Measurements from ENCODE around the gene CFAP99. TPM values are rescaled to one million over a fixed set of nuclear protein-coding genes. Genes with fewer than 3 reads are reported as not detected.

Gene CFAP99
- total RNA-seq, 1 donor from 2014 or later: not detected

DNA sequence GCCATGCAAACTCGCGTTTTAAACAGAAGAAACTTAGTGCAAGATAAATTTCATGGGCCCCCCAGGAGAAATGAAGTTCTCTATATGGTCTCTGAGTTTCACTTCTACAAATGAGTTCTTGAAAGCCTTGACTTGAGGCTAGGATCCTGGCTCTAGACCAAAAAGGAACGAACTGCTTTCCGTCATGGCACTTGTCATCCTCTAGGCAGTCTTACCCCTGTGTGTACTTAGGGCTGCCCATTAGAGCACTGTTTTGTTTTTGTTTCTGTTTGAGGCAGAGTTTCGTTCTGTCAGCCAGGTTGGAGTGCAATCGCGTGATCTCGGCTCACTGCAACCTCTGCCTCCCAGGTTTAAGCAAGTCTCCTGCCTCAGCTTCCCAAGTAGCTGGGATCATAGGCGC lies 79.2 kb downstream of the CFAP99 start:
- H3K27me3 Mint-ChIP-seq (ENCODE audit: low read depth): no peaks in the 10 kb centered on the region
- no peak overlapping the region for H3K27ac Mint-ChIP-seq (ENCODE audit: unreplicated experiment)
- no peak overlapping the region for H3K4me3 Mint-ChIP-seq
- no peak for DNase-seq (ENCODE audit: low read depth, low spot score)
- TF ChIP-seq, protein P1, sequence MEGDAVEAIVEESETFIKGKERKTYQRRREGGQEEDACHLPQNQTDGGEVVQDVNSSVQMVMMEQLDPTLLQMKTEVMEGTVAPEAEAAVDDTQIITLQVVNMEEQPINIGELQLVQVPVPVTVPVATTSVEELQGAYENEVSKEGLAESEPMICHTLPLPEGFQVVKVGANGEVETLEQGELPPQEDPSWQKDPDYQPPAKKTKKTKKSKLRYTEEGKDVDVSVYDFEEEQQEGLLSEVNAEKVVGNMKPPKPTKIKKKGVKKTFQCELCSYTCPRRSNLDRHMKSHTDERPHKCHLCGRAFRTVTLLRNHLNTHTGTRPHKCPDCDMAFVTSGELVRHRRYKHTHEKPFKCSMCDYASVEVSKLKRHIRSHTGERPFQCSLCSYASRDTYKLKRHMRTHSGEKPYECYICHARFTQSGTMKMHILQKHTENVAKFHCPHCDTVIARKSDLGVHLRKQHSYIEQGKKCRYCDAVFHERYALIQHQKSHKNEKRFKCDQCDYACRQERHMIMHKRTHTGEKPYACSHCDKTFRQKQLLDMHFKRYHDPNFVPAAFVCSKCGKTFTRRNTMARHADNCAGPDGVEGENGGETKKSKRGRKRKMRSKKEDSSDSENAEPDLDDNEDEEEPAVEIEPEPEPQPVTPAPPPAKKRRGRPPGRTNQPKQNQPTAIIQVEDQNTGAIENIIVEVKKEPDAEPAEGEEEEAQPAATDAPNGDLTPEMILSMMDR (conservative IDR thresholded peaks at IDR 0.05): no peak
- no peaks in the 10 kb centered on the region for H3K9me3 Mint-ChIP-seq
- no peaks in the 10 kb centered on the region for H3K4me1 Mint-ChIP-seq
- peaks cover 18% of the 10 kb centered on the region for H3K36me3 Mint-ChIP-seq (ENCODE audit: low read depth)

DNA sequence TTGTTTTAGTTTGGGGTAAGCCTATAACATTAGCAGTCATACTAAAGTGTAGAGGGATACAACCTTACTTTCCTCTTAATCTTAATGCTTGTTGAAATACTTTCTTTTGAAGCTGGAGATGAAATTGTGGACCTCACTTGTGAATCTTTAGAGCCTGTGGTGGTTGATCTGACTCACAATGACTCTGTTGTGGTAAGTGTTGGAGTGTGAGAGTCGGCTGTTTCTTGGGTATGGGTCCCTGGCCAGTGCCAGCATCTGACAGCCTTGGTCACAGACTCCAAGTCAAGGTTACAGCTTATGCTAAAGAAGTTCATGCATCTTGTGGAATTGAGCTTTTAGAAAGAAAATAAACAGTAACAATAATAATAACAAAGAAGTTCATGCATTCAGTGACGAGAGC lies 81.8 kb downstream of the CFAP99 start:
- Mint-ChIP-seq H3K9me3 (no peaks in the 10 kb centered on the region), H3K36me3 (ENCODE audit: low read depth) (peaks cover 12% of the 10 kb centered on the region), H3K27me3 (ENCODE audit: low read depth) (no peaks in the 10 kb centered on the region), H3K4me3 (no peak overlapping the region), H3K4me1 (no peaks in the 10 kb centered on the region), H3K27ac (ENCODE audit: unreplicated experiment) (no peak overlapping the region)
- TF ChIP-seq, protein P1 (conservative IDR thresholded peaks at IDR 0.05): no peak
- no peak for DNase-seq (ENCODE audit: low read depth, low spot score)

DNA sequence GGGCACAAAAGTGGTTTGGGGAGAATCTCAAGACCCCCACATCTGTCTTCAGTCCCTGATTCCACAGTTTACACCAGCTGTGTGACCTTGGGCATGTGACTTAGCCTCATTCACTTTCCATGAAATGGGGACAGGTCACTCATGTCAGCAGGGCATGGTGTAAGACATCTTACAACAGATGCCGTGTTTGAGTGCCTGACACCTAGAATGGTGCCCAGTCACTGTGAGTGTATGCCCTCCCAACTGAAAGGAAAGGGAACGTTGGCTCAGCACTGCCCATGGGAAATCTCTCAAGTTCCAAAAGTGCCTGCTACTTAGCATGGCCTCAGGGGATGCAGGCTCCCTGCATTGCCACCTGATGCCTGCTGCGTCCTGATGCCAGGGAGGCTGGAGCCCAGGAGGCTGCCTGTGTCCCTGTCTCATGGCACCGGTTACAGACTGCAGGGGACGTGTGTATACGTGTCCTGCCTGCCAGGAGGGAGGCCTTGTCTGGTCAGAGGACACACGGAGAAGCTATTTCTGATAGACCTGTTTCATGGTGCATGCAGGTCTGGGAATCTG lies 82.4 kb downstream of the CFAP99 start:
- H3K27me3 Mint-ChIP-seq (ENCODE audit: low read depth): no peaks in the 10 kb centered on the region
- H3K27ac Mint-ChIP-seq (ENCODE audit: unreplicated experiment): no peak overlapping the region
- DNase-seq (ENCODE audit: low read depth, low spot score): no peak
- H3K9me3 Mint-ChIP-seq: no peaks in the 10 kb centered on the region
- H3K36me3 Mint-ChIP-seq (ENCODE audit: low read depth): peaks cover 12% of the 10 kb centered on the region
- TF ChIP-seq, protein P1 (conservative IDR thresholded peaks at IDR 0.05): no peak
- H3K4me1 Mint-ChIP-seq: no peaks in the 10 kb centered on the region
- H3K4me3 Mint-ChIP-seq: no peak overlapping the region

DNA sequence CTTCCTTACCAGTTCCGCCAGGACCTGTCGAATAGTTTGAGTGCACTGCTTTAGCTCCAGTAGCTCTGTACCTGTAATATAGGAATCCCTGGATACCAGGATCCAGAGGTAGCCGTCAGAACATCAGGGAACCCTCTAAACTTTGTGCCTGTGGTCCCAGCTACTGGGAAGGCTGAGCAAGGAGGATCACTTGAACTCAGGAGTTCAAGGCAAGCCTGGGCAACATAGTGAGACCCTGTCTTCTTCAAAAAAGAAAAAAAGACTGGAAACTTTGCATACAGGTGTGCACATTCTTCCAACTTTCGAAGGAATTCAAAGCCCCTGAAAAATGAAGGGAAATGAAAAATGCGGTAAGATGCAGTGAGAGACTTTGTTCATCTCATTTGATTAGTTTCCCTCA lies 85.1 kb downstream of the CFAP99 start:
- H3K27me3 Mint-ChIP-seq (ENCODE audit: low read depth): no peaks in the 10 kb centered on the region
- H3K9me3 Mint-ChIP-seq: no peaks in the 10 kb centered on the region
- peaks cover 11% of the 10 kb centered on the region for H3K36me3 Mint-ChIP-seq (ENCODE audit: low read depth)
- TF ChIP-seq, protein P1 (conservative IDR thresholded peaks at IDR 0.05): no peak
- peaks cover 6% of the 10 kb centered on the region for H3K4me1 Mint-ChIP-seq
- DNase-seq (ENCODE audit: low read depth, low spot score): no peak
- no peak overlapping the region for H3K27ac Mint-ChIP-seq (ENCODE audit: unreplicated experiment)
- no peak overlapping the region for H3K4me3 Mint-ChIP-seq

DNA sequence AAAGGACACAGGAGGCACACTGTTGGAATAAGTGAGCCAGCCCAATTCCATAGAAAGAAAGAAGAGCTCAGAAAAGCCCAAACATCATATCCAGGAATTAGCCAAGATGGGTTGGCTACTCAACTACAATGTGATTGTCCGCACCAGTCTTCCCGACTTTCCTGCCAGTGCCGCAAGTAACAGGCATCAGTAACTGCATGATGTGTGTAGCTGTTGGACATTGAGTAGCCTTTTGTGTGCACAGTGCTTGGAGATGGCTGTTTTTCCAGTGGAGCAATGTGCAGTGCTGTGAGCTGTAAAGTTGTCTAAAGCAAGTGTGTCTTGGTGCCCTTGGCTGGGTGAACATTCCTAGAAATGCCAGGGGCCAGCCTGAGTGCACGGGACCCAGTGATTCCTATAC lies 88.5 kb downstream of the CFAP99 start:
- Mint-ChIP-seq H3K27ac (ENCODE audit: unreplicated experiment) (no peak overlapping the region), H3K36me3 (ENCODE audit: low read depth) (peaks cover 11% of the 10 kb centered on the region), H3K27me3 (ENCODE audit: low read depth) (no peaks in the 10 kb centered on the region), H3K4me1 (peaks cover 6% of the 10 kb centered on the region), H3K4me3 (no peak overlapping the region), H3K9me3 (no peaks in the 10 kb centered on the region)
- DNase-seq (ENCODE audit: low read depth, low spot score): no peak
- TF ChIP-seq, protein P1 (conservative IDR thresholded peaks at IDR 0.05): no peak
